Ascending aorta (tissue), 2 donors: ENCODE measurements around the gene KCTD20. TPM values are rescaled to one million over a fixed set of nuclear protein-coding genes. Genes with fewer than 3 reads are reported as not detected.

ENCODE experiments used
- DNase-seq, 2 donors: peaks; one replicate each; pipeline ENCODE4 v3.0.0-alpha.2; 2019; ENCODE audit warnings: low spot score in 2 of 2
- H3K27ac ChIP-seq, 2 donors: fragments of 200-600 bp; sonication (generic); one replicate each; pipeline ENCODE4 v1.5.1; 2016 to 2017; ENCODE audit warnings: mild to moderate bottlenecking in 1 of 2
- H3K27me3 ChIP-seq: fragments of 200-600 bp; sonication (generic); one replicate; pipeline ENCODE4 v1.5.1; 2017
- H3K36me3 ChIP-seq, 2 donors: fragments of 200-600 bp; sonication (generic); one replicate each; pipeline ENCODE4 v1.5.1; 2016
- H3K4me1 ChIP-seq, 2 donors: fragments of 200-600 bp; sonication (generic); one replicate each; pipeline ENCODE4 v1.5.1; 2016 to 2017; ENCODE audit warnings: mild to moderate bottlenecking in 1 of 2
- H3K4me3 ChIP-seq, 2 donors: fragments of 200-600 bp; sonication (generic); one replicate each; pipeline ENCODE4 v1.5.1; 2016 to 2017; ENCODE audit warnings: mild to moderate bottlenecking in 1 of 2
- H3K9me3 ChIP-seq, 2 donors: fragments of 200-600 bp; sonication (generic); one replicate each; pipeline ENCODE4 v1.5.1; 2016
- intact Hi-C: fragments of 100-400 bp; cut with DNase I; formaldehyde crosslinking; loops from one replicate; pipeline ENCODE4 v1.15.1; 2023
- total RNA-seq: library from RNA; depleted of rRNA; stranded (reverse); fragments of >200 nt; gene quantifications from one replicate; pipeline ENCODE4 v1.1.0, GENCODE V29; 2016
- TF ChIP-seq, protein P1 (sequence below), 3 experiments: fragments of 200-600 bp in 2 of 3; fragments of 450-650 bp in 1 of 3; sonication (generic) in 2 of 3; IDR thresholded peaks; one replicate each; pipeline ENCODE4 v1.5.1; 2016 to 2019; ENCODE audit warnings: antibody characterized with exemption in 3 of 3, mild to moderate bottlenecking in 1 of 3, moderate library complexity in 1 of 3

KCTD20 gene
- total RNA-seq, 1 donor from 2014 or later: 71.5 TPM

GRCh38 chr6:36489426-36489825 lies 46.6 kb downstream of the KCTD20 start:
- Histone ChIP-seq H3K9me3 (no peaks in the 10 kb centered on the region), H3K27me3 (no peaks in the 10 kb centered on the region), H3K4me1 (peaks cover 0 to 2% of the 10 kb centered on the region in 2 donors), H3K27ac (peak overlapping the region in 1 of 2 donors; percentile 22), H3K4me3 (no peak overlapping the region), H3K36me3 (peaks cover 32 to 51% of the 10 kb centered on the region in 2 donors)
- DNase-seq: no peak
- intact Hi-C loops: no loop called here
- TF ChIP-seq, protein P1, sequence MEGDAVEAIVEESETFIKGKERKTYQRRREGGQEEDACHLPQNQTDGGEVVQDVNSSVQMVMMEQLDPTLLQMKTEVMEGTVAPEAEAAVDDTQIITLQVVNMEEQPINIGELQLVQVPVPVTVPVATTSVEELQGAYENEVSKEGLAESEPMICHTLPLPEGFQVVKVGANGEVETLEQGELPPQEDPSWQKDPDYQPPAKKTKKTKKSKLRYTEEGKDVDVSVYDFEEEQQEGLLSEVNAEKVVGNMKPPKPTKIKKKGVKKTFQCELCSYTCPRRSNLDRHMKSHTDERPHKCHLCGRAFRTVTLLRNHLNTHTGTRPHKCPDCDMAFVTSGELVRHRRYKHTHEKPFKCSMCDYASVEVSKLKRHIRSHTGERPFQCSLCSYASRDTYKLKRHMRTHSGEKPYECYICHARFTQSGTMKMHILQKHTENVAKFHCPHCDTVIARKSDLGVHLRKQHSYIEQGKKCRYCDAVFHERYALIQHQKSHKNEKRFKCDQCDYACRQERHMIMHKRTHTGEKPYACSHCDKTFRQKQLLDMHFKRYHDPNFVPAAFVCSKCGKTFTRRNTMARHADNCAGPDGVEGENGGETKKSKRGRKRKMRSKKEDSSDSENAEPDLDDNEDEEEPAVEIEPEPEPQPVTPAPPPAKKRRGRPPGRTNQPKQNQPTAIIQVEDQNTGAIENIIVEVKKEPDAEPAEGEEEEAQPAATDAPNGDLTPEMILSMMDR (IDR thresholded peaks at IDR 0.05): no peak

DNA sequence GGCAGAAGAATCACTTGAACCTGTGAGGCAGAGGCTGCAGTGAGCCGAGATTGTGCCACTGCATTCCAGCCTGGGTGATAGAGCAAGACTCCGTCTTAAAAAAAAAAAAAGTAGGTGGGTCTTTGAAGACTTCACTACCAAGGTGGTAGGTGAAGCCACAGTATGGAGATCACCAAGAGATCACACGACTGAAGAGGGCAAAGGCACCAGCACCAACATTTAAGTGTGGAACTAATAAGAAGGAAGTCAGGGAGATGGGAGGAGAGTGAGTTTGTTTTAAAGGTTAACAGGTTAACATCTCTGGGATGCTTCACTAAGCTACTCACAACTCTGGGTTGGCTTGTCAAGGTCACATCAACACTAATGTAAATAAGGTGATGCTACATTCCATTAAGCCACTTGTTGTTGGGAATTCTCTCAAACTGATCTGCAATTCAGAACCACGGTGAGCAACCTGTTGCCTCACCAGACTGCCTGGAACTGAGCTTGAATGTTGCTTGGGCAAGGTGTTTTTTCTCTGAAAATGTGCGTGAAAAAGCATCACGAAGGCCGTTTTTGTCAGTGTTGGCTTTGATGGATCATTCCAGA lies 48.7 kb downstream of the KCTD20 start:
- H3K4me3 ChIP-seq: no peak overlapping the region
- no peak for DNase-seq
- peaks cover 0 to 2% of the 10 kb centered on the region in 2 donors for H3K4me1 ChIP-seq
- no peaks in the 10 kb centered on the region for H3K27me3 ChIP-seq
- intact Hi-C loops: no loop called here
- peaks cover 30 to 50% of the 10 kb centered on the region in 2 donors for H3K36me3 ChIP-seq
- no peaks in the 10 kb centered on the region for H3K9me3 ChIP-seq
- H3K27ac ChIP-seq: no peak overlapping the region
- TF ChIP-seq, protein P1 (IDR thresholded peaks at IDR 0.05): no peak

GRCh38 chr6:36492092-36492491 lies 49.3 kb downstream of the KCTD20 start:
- Histone ChIP-seq H3K4me1 (peaks cover 0 to 2% of the 10 kb centered on the region in 2 donors), H3K36me3 (peaks cover 29 to 49% of the 10 kb centered on the region in 2 donors), H3K27me3 (no peaks in the 10 kb centered on the region), H3K4me3 (no peak overlapping the region), H3K9me3 (no peaks in the 10 kb centered on the region), H3K27ac (no peak overlapping the region)
- TF ChIP-seq, protein P1 (IDR thresholded peaks at IDR 0.05): no peak
- intact Hi-C loops: no loop called here
- no peak for DNase-seq

GRCh38 chr6:36492621-36493020 lies 49.8 kb downstream of the KCTD20 start:
- TF ChIP-seq, protein P1 (IDR thresholded peaks at IDR 0.05): no peak
- Histone ChIP-seq H3K27ac (no peak overlapping the region), H3K9me3 (no peaks in the 10 kb centered on the region), H3K4me3 (no peak overlapping the region), H3K4me1 (peaks cover 0 to 2% of the 10 kb centered on the region in 2 donors), H3K36me3 (peaks cover 29 to 46% of the 10 kb centered on the region in 2 donors), H3K27me3 (no peaks in the 10 kb centered on the region)
- intact Hi-C loops: no loop called here
- no peak for DNase-seq

DNA sequence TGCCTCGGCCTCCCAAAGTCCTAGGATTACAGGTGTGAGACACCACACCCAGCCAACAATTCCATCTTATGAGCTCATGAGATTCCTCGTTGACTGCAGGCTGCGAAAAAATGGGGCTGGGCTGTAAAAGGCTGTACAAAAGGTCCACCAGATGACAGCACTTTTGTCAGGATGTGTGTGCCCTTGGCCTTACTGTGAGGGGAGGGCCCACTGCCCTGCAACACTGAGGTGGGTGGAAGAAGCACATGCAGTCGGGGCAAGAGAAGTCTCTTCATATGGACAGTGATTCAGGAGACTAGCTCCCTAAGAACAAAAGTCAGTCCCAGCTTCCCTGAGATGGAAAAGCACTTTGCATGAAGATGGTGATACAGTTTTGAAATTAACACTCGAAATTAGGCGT lies 50.5 kb downstream of the KCTD20 start:
- no peak for DNase-seq
- H3K4me1 ChIP-seq: peaks cover 0 to 2% of the 10 kb centered on the region in 2 donors
- H3K36me3 ChIP-seq: peaks cover 25 to 48% of the 10 kb centered on the region in 2 donors
- no peaks in the 10 kb centered on the region for H3K27me3 ChIP-seq
- no peak overlapping the region for H3K27ac ChIP-seq
- H3K9me3 ChIP-seq: no peaks in the 10 kb centered on the region
- TF ChIP-seq, protein P1 (IDR thresholded peaks at IDR 0.05): no peak
- intact Hi-C loops: no loop called here
- no peak overlapping the region for H3K4me3 ChIP-seq
